Ovary (tissue), 9 donors: ENCODE measurements around the gene SPATA4. TPM values are rescaled to one million over a fixed set of nuclear protein-coding genes. Genes with fewer than 3 reads are reported as not detected.
"Not testable (repeated sequence)": the region's sequence is repeated elsewhere in the genome, so short reads cannot be mapped to it uniquely, and the experiment has no call there.

Experiments used
- DNase-seq, 5 donors: peaks; one replicate each; pipeline ENCODE4 v3.0.0-alpha.2; 2019 to 2020
- H3K27ac ChIP-seq, 2 donors: fragments of 200-600 bp; one replicate each; pipeline versions ENCODE4 v1.5.1 to v1.8.0; 2019 to 2022
- H3K27me3 ChIP-seq: fragments of 200-600 bp; one replicate; pipeline ENCODE4 v1.8.0; 2022
- H3K36me3 ChIP-seq: fragments of 200-600 bp; sonication (generic); one replicate; pipeline ENCODE4 v1.5.1; 2019
- H3K4me1 ChIP-seq: one replicate; pipeline ENCODE4 v1.8.1; 2013; ENCODE audit warnings: mild to moderate bottlenecking, moderate library complexity; ENCODE audit not compliant: insufficient read depth
- H3K4me3 ChIP-seq: fragments of 200-600 bp; sonication (generic); one replicate; pipeline ENCODE4 v1.5.1; 2017
- H3K9me3 ChIP-seq, 2 donors: fragments of 200-600 bp in 1 of 2; sonication (generic) in 1 of 2; one replicate each; pipeline versions ENCODE4 v1.5.1 to v1.8.1; 2013 to 2019; ENCODE audit warnings: mild to moderate bottlenecking in 1 of 2, moderate library complexity in 1 of 2
- EP300 ChIP-seq: sonication (generic); formaldehyde crosslinking; IDR thresholded peaks from one replicate; pipeline ENCODE4 v1.6.1; 2017; ENCODE audit warnings: antibody characterized with exemption
- POLR2A ChIP-seq: fragments of 450-650 bp; IDR thresholded peaks from one replicate; pipeline ENCODE4 v1.6.1; 2017; ENCODE audit warnings: antibody characterized with exemption, mild to moderate bottlenecking, moderate library complexity
- WGBS, 3 donors: extraction: QIAGEN DNeasy Blood & Tissue Kit in 1 of 3; methylation state at CpG; one replicate each; pipeline versions ENCODE4 v1.1.5 to v1.1.7; 2013 to 2017; 5-methylcytosine and 5-hydroxymethylcytosine counted together
- intact Hi-C, 4 donors: fragments of 100-400 bp; cut with DNase I; formaldehyde crosslinking; loops; one replicate each; pipeline versions ENCODE4 v1.11.0 to v1.15.1; 2022 to 2023
- polyA plus RNA-seq, 2 donors: library from polyadenylated mRNA; stranded (reverse); fragments of 200-250 nt in 1 of 2; fragments of 350-450 nt in 1 of 2; fragmentation: Illumina TruSeq in 1 of 2; extraction: RNeasy Lipid Tissue Mini Kit (QIAGEN cat#74804) in 1 of 2; gene quantifications; one replicate each; pipeline ENCODE4 v1.2.3, GENCODE V29; 2013 to 2014
- total RNA-seq, 7 donors: library from RNA; depleted of rRNA in 2 of 7; stranded (reverse); fragments of >200 nt in 2 of 7; fragmentation: NEBNext Ultra II Directional in 3 of 7; extraction: Animal tissue kit (Norgen Biotek cat#: 25700) in 3 of 7; gene quantifications; one replicate each; pipeline versions ENCODE4 v1.1.0 to v1.2.4, GENCODE V29; 2016 to 2023
- TF ChIP-seq, protein P1 (sequence below), 3 donors: fragments of 450-650 bp in 2 of 3; fragments of 200-600 bp in 1 of 3; IDR thresholded peaks; one replicate each; pipeline versions ENCODE4 v1.5.1 to v1.8.0; 2016 to 2022; ENCODE audit warnings: antibody characterized with exemption in 3 of 3, mild to moderate bottlenecking in 1 of 3
- donor health status: DM: no; HTN: no; CAD: no; lungs with moderate emphysema.
- donor health status: DM: no; HTN: no; CAD: no.
- donor health status: Bipolar disorder and iron deficiency.
- donor health status: DM: yes; HTN: yes; CAD: no.
- donor health status: DM: no; HTN: no; CAD: no.
- donor health status: DM: yes; HTN: yes; CAD: no.

The SPATA4 gene
- total and polyA plus RNA-seq, 9 donors, result 0.06 to 3.7 (median 0.24) TPM; not detected in 3

DNA sequence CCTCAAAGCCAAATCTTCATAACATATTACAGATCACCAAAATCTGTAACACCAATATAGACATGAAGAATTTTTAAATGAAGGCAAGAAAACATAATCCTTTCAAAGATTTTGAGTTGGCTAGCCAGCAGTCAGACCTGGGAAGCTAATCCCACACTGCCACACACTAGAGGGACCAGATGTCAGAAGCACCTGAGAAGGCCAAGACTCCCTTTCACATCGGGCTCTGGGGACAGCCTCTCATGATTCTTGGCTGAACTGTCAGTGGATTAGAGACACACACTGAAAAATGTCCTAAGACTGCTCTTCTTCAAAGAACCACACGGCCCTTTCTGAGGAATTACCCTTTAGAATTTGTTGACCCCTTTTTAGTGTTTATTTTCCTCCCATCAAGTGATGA lies 28.2 kb upstream of the SPATA4 start:
- WGBS, 3 donors, result 69 to 79% (median 75%) methylated on average over 2 of the region's 2 CpGs

DNA sequence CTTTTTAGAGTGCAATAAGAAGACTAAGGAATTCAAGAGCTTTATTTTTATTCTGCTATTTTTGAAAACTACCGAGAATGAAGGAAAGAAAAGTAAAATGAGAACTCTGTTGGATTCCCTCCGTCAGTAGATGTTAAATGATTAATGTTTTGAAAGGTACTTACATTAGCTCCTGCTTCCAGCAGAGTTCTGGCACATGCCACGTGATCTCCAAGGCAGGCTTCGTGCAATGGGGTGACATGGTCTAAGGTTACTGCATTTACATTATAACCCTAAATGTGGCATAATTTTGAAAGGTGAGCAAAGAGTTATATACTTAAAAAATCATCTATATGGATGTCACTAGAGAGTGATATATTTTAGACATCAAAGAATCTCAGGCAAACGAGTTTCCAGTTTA lies 26.8 kb upstream of the SPATA4 start:
- intact Hi-C loops, result no loop called here
- DNase-seq, result no peak
- no peaks in the 10 kb centered on the region for H3K9me3 ChIP-seq
- no peaks in the 10 kb centered on the region for H3K27me3 ChIP-seq
- no peaks in the 10 kb centered on the region for H3K36me3 ChIP-seq
- no peak overlapping the region for H3K27ac ChIP-seq
- H3K4me3 ChIP-seq, result no peak overlapping the region
- H3K4me1 ChIP-seq, result no peaks in the 10 kb centered on the region
- WGBS, 3 donors, result 73 to 81% (median 77%) methylated on average over 5 of the region's 5 CpGs
- TF ChIP-seq POLR2A (no peak), EP300 (no peak)
- TF ChIP-seq, protein P1, sequence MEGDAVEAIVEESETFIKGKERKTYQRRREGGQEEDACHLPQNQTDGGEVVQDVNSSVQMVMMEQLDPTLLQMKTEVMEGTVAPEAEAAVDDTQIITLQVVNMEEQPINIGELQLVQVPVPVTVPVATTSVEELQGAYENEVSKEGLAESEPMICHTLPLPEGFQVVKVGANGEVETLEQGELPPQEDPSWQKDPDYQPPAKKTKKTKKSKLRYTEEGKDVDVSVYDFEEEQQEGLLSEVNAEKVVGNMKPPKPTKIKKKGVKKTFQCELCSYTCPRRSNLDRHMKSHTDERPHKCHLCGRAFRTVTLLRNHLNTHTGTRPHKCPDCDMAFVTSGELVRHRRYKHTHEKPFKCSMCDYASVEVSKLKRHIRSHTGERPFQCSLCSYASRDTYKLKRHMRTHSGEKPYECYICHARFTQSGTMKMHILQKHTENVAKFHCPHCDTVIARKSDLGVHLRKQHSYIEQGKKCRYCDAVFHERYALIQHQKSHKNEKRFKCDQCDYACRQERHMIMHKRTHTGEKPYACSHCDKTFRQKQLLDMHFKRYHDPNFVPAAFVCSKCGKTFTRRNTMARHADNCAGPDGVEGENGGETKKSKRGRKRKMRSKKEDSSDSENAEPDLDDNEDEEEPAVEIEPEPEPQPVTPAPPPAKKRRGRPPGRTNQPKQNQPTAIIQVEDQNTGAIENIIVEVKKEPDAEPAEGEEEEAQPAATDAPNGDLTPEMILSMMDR (IDR thresholded peaks at IDR 0.05), result no peak

More for the DNA sequence above, 28.2 kb upstream of the SPATA4 start:
- H3K9me3 ChIP-seq, result no peaks in the 10 kb centered on the region
- intact Hi-C loops, result no loop called here
- H3K36me3 ChIP-seq, result no peaks in the 10 kb centered on the region
- no peaks in the 10 kb centered on the region for H3K4me1 ChIP-seq
- no peaks in the 10 kb centered on the region for H3K27me3 ChIP-seq
- no peak overlapping the region for H3K4me3 ChIP-seq
- DNase-seq, result no peak
- TF ChIP-seq, protein P1 (IDR thresholded peaks at IDR 0.05), result no peak
- H3K27ac ChIP-seq, result no peak overlapping the region

DNA sequence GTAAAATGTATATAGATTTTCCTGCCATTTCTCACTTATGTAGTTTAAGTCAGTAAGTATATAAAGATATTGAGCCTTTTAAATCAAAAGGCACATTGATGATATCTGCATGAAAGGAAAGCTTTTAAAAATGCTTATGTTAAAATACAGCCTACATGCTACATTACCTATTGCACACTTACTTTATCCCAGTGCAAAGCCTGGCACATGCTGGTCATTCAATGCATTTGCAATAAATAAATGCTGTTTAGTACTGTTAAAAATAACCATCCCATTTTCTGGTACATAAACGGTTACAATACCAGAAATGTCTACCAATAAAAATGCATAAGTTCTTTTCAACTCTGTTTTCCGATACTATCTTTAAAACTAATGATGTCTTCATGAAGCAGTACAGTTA lies 22.1 kb upstream of the SPATA4 start:
- no peaks in the 10 kb centered on the region for H3K27me3 ChIP-seq
- TF ChIP-seq EP300 (no peak), POLR2A (no peak)
- TF ChIP-seq, protein P1 (IDR thresholded peaks at IDR 0.05), result no peak
- no peak overlapping the region for H3K4me3 ChIP-seq
- no peaks in the 10 kb centered on the region for H3K36me3 ChIP-seq
- H3K4me1 ChIP-seq, result no peaks in the 10 kb centered on the region
- DNase-seq, result no peak
- no peak overlapping the region for H3K27ac ChIP-seq
- 71 to 78% (median 72%) methylated on average over 2 of the region's 2 CpGs for whole genome bisulfite sequencing, 3 donors
- intact Hi-C loops, result no loop called here
- H3K9me3 ChIP-seq, result no peaks in the 10 kb centered on the region

DNA sequence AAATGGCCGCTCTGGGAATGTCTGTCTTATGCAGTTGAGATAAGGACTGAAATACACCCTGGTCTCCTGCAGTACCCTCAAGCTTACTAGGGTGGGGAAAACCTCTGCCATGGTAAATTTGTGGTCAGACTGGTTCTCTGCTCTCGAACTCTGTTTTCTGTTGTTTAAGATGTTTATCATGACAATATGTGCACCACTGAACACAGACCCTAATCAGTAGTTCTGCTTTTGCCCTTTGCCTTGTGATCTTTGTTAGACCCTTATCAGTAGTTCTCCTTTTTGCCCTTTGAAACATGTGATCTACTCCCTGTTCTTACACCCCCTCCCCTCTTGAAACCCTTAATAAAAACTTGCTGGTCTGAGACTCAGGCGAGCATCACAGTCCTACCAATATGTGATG lies 17.0 kb upstream of the SPATA4 start:
- DNase-seq, intact Hi-C loops, H3K36me3 ChIP-seq, H3K27ac ChIP-seq, H3K4me1 ChIP-seq, H3K4me3 ChIP-seq, H3K27me3 ChIP-seq, H3K9me3 ChIP-seq: not testable (repeated sequence)
- WGBS, 3 donors, result 90 to 92% (median 92%) methylated on average over 3 of the region's 3 CpGs

DNA sequence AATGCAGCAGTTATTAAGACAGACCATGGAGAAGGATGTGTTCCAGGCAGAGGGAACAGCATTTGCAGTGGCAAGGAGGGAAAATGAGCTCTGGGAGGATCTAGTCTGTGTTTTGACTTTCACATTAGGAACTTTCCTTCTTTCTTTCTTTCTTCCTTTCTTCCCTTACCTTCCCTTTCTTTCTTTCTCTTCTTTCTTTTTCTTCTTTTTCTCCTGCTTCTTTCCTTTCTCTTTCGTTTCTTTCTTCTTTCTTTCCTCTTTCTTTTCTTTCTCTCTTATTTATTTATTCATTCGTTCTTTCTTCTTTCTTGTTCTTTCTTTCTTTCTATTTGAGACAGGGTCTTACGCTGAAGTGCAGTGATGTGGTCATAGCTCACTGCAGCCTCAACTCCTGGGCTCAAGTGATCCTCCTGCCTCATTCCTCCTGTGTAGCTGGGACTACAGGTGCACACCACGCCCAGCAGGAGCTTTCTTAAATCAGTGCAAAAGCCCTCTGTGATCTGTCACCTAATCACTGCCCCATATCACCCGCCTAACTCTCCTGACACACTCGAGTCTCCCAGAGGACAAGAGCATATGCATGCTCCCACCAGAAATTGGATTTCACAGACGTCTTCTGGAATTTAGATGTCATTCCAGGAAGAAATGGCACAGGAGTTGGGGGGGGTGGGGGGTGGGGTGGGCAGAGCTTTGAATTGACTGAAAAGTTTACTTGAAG lies 15.4 kb upstream of the SPATA4 start:
- WGBS, 3 donors, result 83 to 86% (median 83%) methylated on average over 7 of the region's 7 CpGs
- H3K9me3 ChIP-seq, result no peaks in the 10 kb centered on the region
- no peaks in the 10 kb centered on the region for H3K36me3 ChIP-seq
- H3K27ac ChIP-seq, result no peak overlapping the region
- H3K27me3 ChIP-seq, result no peaks in the 10 kb centered on the region
- no peak for DNase-seq
- intact Hi-C loops, result no loop called here
- H3K4me3 ChIP-seq, result no peak overlapping the region
- H3K4me1 ChIP-seq, result no peaks in the 10 kb centered on the region
- no peak for TF ChIP-seq EP300
- TF ChIP-seq, protein P1 (IDR thresholded peaks at IDR 0.05), result no peak
- TF ChIP-seq POLR2A, result no peak
